Panc1 (cell line): ENCODE measurements around the gene GBX1.

Experiments used
- TF ChIP-seq, protein P1 (sequence below): fragments of 450-650 bp; IDR thresholded peaks from 2 replicates; pipeline ENCODE4 v1.5.1; 2017; ENCODE audit warnings: mild to moderate bottlenecking
- TF ChIP-seq, protein P2 (sequence below), 2 experiments: IDR thresholded peaks; 2 replicates each; pipeline ENCODE4 v1.6.1; 2011 to 2012; ENCODE audit warnings: low read depth in 2 of 2, control low read depth in 1 of 2, low read length in 1 of 2, mild to moderate bottlenecking in 1 of 2, moderate library complexity in 1 of 2; ENCODE audit not compliant: insufficient read depth in 1 of 2

DNA sequence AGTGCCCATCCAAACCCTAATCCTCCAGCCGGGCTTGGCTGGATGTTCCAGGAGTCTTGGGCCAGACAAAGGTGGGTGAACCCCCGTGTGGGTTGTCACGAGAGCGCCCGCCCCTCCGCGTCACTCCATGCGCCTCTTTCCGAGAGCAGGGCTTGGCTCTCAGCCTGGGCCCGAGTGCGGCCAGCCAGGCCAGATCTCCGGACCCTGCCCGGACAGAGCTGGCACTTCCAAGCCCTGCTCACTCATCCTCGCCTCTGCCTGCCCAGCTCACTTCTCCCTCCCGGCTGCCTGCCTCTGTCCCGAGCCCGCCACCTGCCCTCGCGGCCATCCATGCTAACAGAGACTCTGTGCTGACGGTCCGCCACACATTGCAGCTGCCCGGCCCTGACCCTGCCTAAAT is 46.6 kb downstream of the GBX1 start:
- TF ChIP-seq, protein P1, sequence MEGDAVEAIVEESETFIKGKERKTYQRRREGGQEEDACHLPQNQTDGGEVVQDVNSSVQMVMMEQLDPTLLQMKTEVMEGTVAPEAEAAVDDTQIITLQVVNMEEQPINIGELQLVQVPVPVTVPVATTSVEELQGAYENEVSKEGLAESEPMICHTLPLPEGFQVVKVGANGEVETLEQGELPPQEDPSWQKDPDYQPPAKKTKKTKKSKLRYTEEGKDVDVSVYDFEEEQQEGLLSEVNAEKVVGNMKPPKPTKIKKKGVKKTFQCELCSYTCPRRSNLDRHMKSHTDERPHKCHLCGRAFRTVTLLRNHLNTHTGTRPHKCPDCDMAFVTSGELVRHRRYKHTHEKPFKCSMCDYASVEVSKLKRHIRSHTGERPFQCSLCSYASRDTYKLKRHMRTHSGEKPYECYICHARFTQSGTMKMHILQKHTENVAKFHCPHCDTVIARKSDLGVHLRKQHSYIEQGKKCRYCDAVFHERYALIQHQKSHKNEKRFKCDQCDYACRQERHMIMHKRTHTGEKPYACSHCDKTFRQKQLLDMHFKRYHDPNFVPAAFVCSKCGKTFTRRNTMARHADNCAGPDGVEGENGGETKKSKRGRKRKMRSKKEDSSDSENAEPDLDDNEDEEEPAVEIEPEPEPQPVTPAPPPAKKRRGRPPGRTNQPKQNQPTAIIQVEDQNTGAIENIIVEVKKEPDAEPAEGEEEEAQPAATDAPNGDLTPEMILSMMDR: no peak
- TF ChIP-seq, protein P2, sequence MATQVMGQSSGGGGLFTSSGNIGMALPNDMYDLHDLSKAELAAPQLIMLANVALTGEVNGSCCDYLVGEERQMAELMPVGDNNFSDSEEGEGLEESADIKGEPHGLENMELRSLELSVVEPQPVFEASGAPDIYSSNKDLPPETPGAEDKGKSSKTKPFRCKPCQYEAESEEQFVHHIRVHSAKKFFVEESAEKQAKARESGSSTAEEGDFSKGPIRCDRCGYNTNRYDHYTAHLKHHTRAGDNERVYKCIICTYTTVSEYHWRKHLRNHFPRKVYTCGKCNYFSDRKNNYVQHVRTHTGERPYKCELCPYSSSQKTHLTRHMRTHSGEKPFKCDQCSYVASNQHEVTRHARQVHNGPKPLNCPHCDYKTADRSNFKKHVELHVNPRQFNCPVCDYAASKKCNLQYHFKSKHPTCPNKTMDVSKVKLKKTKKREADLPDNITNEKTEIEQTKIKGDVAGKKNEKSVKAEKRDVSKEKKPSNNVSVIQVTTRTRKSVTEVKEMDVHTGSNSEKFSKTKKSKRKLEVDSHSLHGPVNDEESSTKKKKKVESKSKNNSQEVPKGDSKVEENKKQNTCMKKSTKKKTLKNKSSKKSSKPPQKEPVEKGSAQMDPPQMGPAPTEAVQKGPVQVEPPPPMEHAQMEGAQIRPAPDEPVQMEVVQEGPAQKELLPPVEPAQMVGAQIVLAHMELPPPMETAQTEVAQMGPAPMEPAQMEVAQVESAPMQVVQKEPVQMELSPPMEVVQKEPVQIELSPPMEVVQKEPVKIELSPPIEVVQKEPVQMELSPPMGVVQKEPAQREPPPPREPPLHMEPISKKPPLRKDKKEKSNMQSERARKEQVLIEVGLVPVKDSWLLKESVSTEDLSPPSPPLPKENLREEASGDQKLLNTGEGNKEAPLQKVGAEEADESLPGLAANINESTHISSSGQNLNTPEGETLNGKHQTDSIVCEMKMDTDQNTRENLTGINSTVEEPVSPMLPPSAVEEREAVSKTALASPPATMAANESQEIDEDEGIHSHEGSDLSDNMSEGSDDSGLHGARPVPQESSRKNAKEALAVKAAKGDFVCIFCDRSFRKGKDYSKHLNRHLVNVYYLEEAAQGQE (IDR thresholded peaks at IDR 0.05; ENCODE audit: insufficient read depth in 1 of 2, low read depth in 2 of 2, low read length in 1 of 2): no peak
